ENCODE data around the gene PRKCB. TPM values are rescaled to one million over a fixed set of nuclear protein-coding genes. Genes with fewer than 3 reads are reported as not detected.
"Not testable (repeated sequence)": the region's sequence is repeated elsewhere in the genome, so short reads cannot be mapped to it uniquely, and the experiment has no call there.

The PRKCB gene
- total and polyA plus RNA-seq, 2 donors from 2014 or later: 0.62 to 17.8 TPM

GRCh38 chr16:23929237-23929636, 93.5 kb downstream of the PRKCB start:
- Histone ChIP-seq H3K9ac (ENCODE audit: low read length in 3 of 3) (no peak overlapping the region), H3K27me3 (ENCODE audit: control insufficient read depth, insufficient read depth, low read length) (no peaks in the 10 kb centered on the region), H3K9me3 (ENCODE audit: control insufficient read depth in 2 of 3, insufficient read depth in 1 of 3, low read length in 3 of 3) (no peaks in the 10 kb centered on the region), H3K4me1 (ENCODE audit: control insufficient read depth in 2 of 3, insufficient read depth in 2 of 3, low read depth in 1 of 3, low read length in 3 of 3) (no peaks in the 10 kb centered on the region), H3K36me3 (ENCODE audit: control insufficient read depth in 2 of 3, insufficient read depth in 3 of 3, low read length in 3 of 3) (no peaks in the 10 kb centered on the region), H3K4me3 (ENCODE audit: low read length in 3 of 3) (no peak overlapping the region), H3K27ac (ENCODE audit: low read depth in 2 of 2, low read length in 2 of 2) (no peak overlapping the region)
- FAIRE-seq (no peak), DNase-seq (no peak)
- TF ChIP-seq, protein P1, sequence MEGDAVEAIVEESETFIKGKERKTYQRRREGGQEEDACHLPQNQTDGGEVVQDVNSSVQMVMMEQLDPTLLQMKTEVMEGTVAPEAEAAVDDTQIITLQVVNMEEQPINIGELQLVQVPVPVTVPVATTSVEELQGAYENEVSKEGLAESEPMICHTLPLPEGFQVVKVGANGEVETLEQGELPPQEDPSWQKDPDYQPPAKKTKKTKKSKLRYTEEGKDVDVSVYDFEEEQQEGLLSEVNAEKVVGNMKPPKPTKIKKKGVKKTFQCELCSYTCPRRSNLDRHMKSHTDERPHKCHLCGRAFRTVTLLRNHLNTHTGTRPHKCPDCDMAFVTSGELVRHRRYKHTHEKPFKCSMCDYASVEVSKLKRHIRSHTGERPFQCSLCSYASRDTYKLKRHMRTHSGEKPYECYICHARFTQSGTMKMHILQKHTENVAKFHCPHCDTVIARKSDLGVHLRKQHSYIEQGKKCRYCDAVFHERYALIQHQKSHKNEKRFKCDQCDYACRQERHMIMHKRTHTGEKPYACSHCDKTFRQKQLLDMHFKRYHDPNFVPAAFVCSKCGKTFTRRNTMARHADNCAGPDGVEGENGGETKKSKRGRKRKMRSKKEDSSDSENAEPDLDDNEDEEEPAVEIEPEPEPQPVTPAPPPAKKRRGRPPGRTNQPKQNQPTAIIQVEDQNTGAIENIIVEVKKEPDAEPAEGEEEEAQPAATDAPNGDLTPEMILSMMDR (IDR thresholded peaks at IDR 0.05; ENCODE audit: borderline replicate concordance, extremely low read depth, insufficient read depth): no peak
- intact Hi-C loops (cut with DNase I): no loop called here

GRCh38 chr16:23929856-23930255, 94.1 kb downstream of the PRKCB start:
- no peak for FAIRE-seq
- H3K9me3 ChIP-seq (ENCODE audit: control insufficient read depth in 2 of 3, insufficient read depth in 1 of 3, low read length in 3 of 3): no peaks in the 10 kb centered on the region
- no peaks in the 10 kb centered on the region for H3K36me3 ChIP-seq (ENCODE audit: control insufficient read depth in 2 of 3, insufficient read depth in 3 of 3, low read length in 3 of 3)

DNA sequence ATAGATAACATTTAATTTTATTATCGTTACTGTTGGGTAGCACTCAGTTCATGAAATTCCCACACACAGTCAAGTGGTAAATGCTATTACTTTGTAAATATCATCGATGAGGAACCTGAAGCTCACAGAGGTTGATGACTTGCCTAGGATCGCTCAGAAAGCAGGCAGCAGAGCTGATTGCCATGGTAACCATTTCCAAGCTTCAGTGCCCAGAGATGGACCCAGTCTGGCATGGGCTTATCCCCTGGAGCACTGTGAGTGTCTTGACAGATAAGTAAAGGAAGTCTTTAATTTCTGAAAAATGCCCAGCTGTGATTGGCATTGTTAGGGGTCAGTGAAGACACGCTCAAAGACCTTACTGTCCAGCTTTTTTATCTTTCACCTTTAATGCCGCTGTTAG, 95.0 kb downstream of the PRKCB start:
- no peaks in the 10 kb centered on the region for H3K9me3 ChIP-seq (ENCODE audit: control insufficient read depth in 2 of 3, insufficient read depth in 1 of 3, low read length in 3 of 3)
- intact Hi-C loops (cut with DNase I): no loop called here
- no peaks in the 10 kb centered on the region for H3K36me3 ChIP-seq (ENCODE audit: control insufficient read depth in 2 of 3, insufficient read depth in 3 of 3, low read length in 3 of 3)
- H3K27ac ChIP-seq (ENCODE audit: low read depth in 2 of 2, low read length in 2 of 2): no peak overlapping the region
- no peak overlapping the region for H3K4me3 ChIP-seq (ENCODE audit: low read length in 3 of 3)
- FAIRE-seq (no peak), DNase-seq (peak in 1 of 5 donors; percentile 21)
- H3K9ac ChIP-seq (ENCODE audit: low read length in 3 of 3): no peak overlapping the region
- TF ChIP-seq, protein P1 (IDR thresholded peaks at IDR 0.05; ENCODE audit: borderline replicate concordance, extremely low read depth, insufficient read depth): no peak
- no peaks in the 10 kb centered on the region for H3K27me3 ChIP-seq (ENCODE audit: control insufficient read depth, insufficient read depth, low read length)
- H3K4me1 ChIP-seq (ENCODE audit: control insufficient read depth in 2 of 3, insufficient read depth in 2 of 3, low read depth in 1 of 3, low read length in 3 of 3): no peaks in the 10 kb centered on the region

More at GRCh38 chr16:23929856-23930255, 94.1 kb downstream of the PRKCB start:
- Histone ChIP-seq H3K9ac (ENCODE audit: low read length in 3 of 3) (no peak overlapping the region), H3K27me3 (ENCODE audit: control insufficient read depth, insufficient read depth, low read length) (no peaks in the 10 kb centered on the region), H3K27ac (ENCODE audit: low read depth in 2 of 2, low read length in 2 of 2) (no peak overlapping the region), H3K4me1 (ENCODE audit: control insufficient read depth in 2 of 3, insufficient read depth in 2 of 3, low read depth in 1 of 3, low read length in 3 of 3) (no peaks in the 10 kb centered on the region), H3K4me3 (ENCODE audit: low read length in 3 of 3) (no peak overlapping the region)
- intact Hi-C loops (cut with DNase I): no loop called here
- no peak for DNase-seq
- TF ChIP-seq, protein P1 (IDR thresholded peaks at IDR 0.05; ENCODE audit: borderline replicate concordance, extremely low read depth, insufficient read depth): no peak

GRCh38 chr16:23931199-23931598, 95.4 kb downstream of the PRKCB start:
- FAIRE-seq (no peak), DNase-seq (no peak)
- H3K36me3 ChIP-seq (ENCODE audit: control insufficient read depth in 2 of 3, insufficient read depth in 3 of 3, low read length in 3 of 3): no peaks in the 10 kb centered on the region
- H3K4me1 ChIP-seq (ENCODE audit: control insufficient read depth in 2 of 3, insufficient read depth in 2 of 3, low read depth in 1 of 3, low read length in 3 of 3): no peaks in the 10 kb centered on the region
- intact Hi-C loops (cut with DNase I): no loop called here
- H3K9me3 ChIP-seq (ENCODE audit: control insufficient read depth in 2 of 3, insufficient read depth in 1 of 3, low read length in 3 of 3): no peaks in the 10 kb centered on the region
- H3K4me3 ChIP-seq (ENCODE audit: low read length in 3 of 3): no peak overlapping the region
- no peaks in the 10 kb centered on the region for H3K27me3 ChIP-seq (ENCODE audit: control insufficient read depth, insufficient read depth, low read length)
- H3K27ac ChIP-seq (ENCODE audit: low read depth in 2 of 2, low read length in 2 of 2): no peak overlapping the region
- H3K9ac ChIP-seq (ENCODE audit: low read length in 3 of 3): no peak overlapping the region
- TF ChIP-seq, protein P1 (IDR thresholded peaks at IDR 0.05; ENCODE audit: borderline replicate concordance, extremely low read depth, insufficient read depth): no peak

DNA sequence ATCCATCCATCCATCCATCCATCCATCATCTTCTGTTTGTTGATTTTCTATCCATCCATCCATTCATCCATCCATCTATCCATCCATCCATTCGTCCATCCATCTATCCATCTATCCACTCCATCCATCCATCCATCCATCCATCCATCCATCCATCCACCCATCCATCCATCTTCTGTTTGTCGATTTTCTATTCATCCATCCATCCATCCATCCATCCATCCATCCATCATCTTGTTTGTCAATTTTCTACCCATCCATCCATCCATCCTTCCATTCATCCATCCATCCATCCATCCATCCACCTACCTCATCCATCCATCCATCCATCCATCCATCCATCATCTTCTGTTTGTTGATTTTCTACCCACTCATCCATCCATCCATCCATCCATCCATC, 97.9 kb downstream of the PRKCB start:
- DNase-seq; H3K9ac ChIP-seq (ENCODE audit: low read length in 3 of 3); H3K27me3 ChIP-seq (ENCODE audit: control insufficient read depth, insufficient read depth, low read length); intact Hi-C loops (cut with DNase I); FAIRE-seq; H3K4me1 ChIP-seq (ENCODE audit: control insufficient read depth in 2 of 3, insufficient read depth in 2 of 3, low read depth in 1 of 3, low read length in 3 of 3); H3K9me3 ChIP-seq (ENCODE audit: control insufficient read depth in 2 of 3, insufficient read depth in 1 of 3, low read length in 3 of 3); H3K36me3 ChIP-seq (ENCODE audit: control insufficient read depth in 2 of 3, insufficient read depth in 3 of 3, low read length in 3 of 3); H3K4me3 ChIP-seq (ENCODE audit: low read length in 3 of 3); H3K27ac ChIP-seq (ENCODE audit: low read depth in 2 of 2, low read length in 2 of 2): not testable (repeated sequence)

All from kidney (tissue), 14 donors.